HL-60 (cell line): ENCODE measurements around the gene ALG12.

ENCODE experiments used
- GABPA ChIP-seq: IDR thresholded peaks from 2 replicates; pipeline ENCODE4 v1.6.1; 2012; ENCODE audit warnings: low read depth
- POLR2AphosphoS5 ChIP-seq: IDR thresholded peaks from 2 replicates; pipeline ENCODE4 v1.6.1; 2012; ENCODE audit warnings: low read depth
- REST ChIP-seq: IDR thresholded peaks from 2 replicates; pipeline ENCODE4 v1.6.1; 2012; ENCODE audit warnings: low read depth; ENCODE audit not compliant: insufficient replicate concordance
- TF ChIP-seq, protein P1 (sequence below): IDR thresholded peaks from one replicate; pipeline ENCODE4 v1.5.1; 2011; ENCODE audit warnings: low read length, control low read depth, inconsistent platforms; ENCODE audit not compliant: insufficient read depth

DNA sequence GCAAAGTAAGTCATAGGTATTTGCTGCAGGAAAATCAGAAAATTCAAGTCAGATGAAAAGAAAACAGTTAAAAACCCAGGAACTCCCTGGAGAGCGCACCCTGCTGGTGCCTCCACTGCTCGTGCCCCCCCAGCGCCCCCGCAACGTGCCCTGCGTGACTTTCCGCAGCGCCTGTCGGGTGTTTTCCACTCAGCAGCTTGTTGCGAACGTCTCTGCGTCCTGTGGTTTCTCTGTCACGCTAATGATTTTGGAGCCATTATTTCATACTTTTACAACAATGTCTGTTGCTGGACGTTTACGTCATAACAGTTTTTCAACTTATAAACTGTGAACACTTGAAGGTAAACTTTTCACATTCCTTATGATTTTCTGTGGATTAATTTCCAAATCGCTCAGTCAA, 5.2 kb upstream of the ALG12 start:
- TF ChIP-seq, protein P1, sequence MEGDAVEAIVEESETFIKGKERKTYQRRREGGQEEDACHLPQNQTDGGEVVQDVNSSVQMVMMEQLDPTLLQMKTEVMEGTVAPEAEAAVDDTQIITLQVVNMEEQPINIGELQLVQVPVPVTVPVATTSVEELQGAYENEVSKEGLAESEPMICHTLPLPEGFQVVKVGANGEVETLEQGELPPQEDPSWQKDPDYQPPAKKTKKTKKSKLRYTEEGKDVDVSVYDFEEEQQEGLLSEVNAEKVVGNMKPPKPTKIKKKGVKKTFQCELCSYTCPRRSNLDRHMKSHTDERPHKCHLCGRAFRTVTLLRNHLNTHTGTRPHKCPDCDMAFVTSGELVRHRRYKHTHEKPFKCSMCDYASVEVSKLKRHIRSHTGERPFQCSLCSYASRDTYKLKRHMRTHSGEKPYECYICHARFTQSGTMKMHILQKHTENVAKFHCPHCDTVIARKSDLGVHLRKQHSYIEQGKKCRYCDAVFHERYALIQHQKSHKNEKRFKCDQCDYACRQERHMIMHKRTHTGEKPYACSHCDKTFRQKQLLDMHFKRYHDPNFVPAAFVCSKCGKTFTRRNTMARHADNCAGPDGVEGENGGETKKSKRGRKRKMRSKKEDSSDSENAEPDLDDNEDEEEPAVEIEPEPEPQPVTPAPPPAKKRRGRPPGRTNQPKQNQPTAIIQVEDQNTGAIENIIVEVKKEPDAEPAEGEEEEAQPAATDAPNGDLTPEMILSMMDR: no peak
- TF ChIP-seq GABPA: no peak
- 0 out of 2 replicates have a peak, but pooled peaks have one; percentile 27 for TF ChIP-seq POLR2AphosphoS5
- no peak for TF ChIP-seq REST
